NT2/D1 (cell line): ENCODE results near the gene PKD2.
"Not testable (repeated sequence)": the region's sequence is repeated elsewhere in the genome, so short reads cannot be mapped to it uniquely, and the experiment has no call there.

Experiments
- DNase-seq: peaks from one replicate; pipeline ENCODE4 v3.0.0-alpha.2; 2011; ENCODE audit warnings: low read depth, low spot score
- H3K27me3 ChIP-seq: 2 replicates; pipeline ENCODE4 v1.6.0; 2011; ENCODE audit warnings: mild to moderate bottlenecking; ENCODE audit not compliant: insufficient read length, insufficient read depth
- H3K36me3 ChIP-seq: 2 replicates; pipeline ENCODE4 v1.6.1; 2011; ENCODE audit warnings: mild to moderate bottlenecking, low read length, mixed read lengths; ENCODE audit not compliant: insufficient read depth, insufficient read length
- H3K4me1 ChIP-seq: 2 replicates; pipeline ENCODE4 v1.5.1; 2011; ENCODE audit not compliant: insufficient read depth, insufficient read length
- H3K4me3 ChIP-seq: 2 replicates; pipeline ENCODE4 v1.5.1; 2011; ENCODE audit warnings: low read depth; ENCODE audit not compliant: insufficient read length
- H3K9ac ChIP-seq: 2 replicates; pipeline ENCODE4 v1.6.0; 2011; ENCODE audit warnings: low read depth; ENCODE audit not compliant: insufficient read length
- H3K9me3 ChIP-seq: 2 replicates; pipeline ENCODE4 v1.5.1; 2011; ENCODE audit warnings: mild to moderate bottlenecking, low read length; ENCODE audit not compliant: insufficient read depth
- SUZ12 ChIP-seq: IDR thresholded peaks from 2 replicates; pipeline ENCODE4 v1.6.1; 2011; ENCODE audit not compliant: insufficient read length, insufficient read depth; ENCODE audit errors: extremely low read depth
- YY1 ChIP-seq: IDR thresholded peaks from 2 replicates; pipeline ENCODE4 v1.6.1; 2011; ENCODE audit not compliant: insufficient read length, insufficient read depth
- ZNF274 ChIP-seq: IDR thresholded peaks from 2 replicates; pipeline ENCODE4 v1.6.1; 2011; ENCODE audit warnings: mild to moderate bottlenecking, low read depth, low read length

PKD2 gene

DNA sequence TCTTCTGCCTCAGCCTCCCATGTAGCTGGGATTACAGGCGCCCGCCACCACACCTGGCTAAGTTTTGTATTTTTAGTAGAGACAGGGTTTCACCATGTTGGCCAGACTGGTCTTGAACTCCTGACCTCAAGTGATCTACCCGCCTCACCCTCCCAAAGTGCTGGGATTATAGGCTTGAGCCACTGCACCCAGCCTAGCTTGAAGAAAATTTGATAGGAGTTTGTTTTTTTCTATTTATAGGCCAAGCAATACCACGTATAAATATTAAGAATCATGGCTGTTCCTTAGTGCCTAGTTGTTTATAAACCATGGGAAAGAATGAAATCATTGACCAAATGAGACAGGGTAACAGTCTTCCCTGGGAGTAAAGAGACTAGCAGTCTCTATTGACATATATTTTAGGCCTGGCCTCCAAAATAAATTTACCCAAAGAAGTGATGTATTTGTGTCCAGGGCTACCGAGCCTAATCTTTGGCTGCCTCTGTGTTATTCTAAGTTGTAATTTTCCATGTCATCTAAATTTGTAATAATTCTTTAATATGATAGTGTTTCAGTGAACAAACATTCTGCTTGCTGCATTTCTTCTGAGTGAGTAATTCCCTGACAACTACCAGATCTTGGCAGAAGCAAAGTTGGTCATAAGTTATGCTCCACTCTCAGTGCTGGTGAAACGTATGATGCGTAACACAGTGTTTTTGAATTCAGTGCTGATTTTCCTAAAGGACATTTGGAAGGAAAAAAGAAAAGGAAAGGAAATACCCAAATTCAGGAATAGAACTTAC is 10.3 kb downstream of the PKD2 start:
- no peaks in the 10 kb centered on the region for H3K9me3 ChIP-seq
- no peaks in the 10 kb centered on the region for H3K27me3 ChIP-seq
- peaks cover 34% of the 10 kb centered on the region for H3K36me3 ChIP-seq
- no peak overlapping the region for H3K4me3 ChIP-seq
- no peak for DNase-seq
- TF ChIP-seq YY1 (no peak), SUZ12 (no peak), ZNF274 (no peak)
- H3K4me1 ChIP-seq, result peaks cover 3% of the 10 kb centered on the region
- no peak overlapping the region for H3K9ac ChIP-seq

DNA sequence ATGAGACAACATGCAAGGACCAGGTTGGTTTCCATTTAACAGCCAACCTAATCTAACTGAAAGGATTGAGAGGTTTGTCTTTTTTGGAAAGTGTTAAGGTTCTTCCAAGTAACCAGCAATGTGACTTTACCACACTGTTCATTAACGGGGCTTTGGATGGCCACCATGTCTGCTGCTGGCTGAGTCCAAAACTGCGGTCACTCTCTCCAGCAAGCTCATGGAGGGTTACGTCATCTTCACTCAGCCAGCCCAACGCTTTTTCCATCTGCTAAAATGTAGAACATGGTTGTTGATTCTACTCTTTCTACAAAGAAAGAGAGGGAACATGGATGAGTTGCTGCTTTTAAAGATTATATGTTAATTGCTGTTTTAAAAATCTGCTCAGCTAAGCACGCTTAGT is 11.0 kb downstream of the PKD2 start:
- no peak for DNase-seq
- H3K9ac ChIP-seq, result no peak overlapping the region
- H3K36me3 ChIP-seq, result peaks cover 38% of the 10 kb centered on the region
- no peaks in the 10 kb centered on the region for H3K27me3 ChIP-seq
- peaks cover 4% of the 10 kb centered on the region for H3K4me1 ChIP-seq
- no peak overlapping the region for H3K4me3 ChIP-seq
- TF ChIP-seq ZNF274, result no peak
- TF ChIP-seq SUZ12, result no peak
- no peak for TF ChIP-seq YY1
- no peaks in the 10 kb centered on the region for H3K9me3 ChIP-seq

DNA sequence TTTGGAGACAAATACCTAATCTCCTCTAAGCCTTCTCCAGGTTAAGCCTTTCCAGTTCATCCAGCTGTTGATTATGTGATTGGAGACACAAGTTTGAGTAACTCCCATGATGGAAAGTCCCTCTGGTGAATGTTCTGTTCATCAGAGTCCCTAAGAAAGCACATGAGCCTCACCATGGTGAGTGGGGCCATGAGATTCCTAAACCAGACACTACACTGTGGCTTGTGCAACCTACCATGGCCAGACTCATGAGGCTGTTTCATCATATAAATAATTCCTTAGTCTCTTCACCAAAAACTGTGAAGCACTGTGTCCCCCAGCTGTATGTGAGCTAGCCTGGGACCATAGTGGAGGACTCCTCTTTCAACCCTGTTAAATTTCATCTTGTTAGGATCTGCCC is 14.4 kb downstream of the PKD2 start:
- Histone ChIP-seq H3K36me3 (peaks cover 54% of the 10 kb centered on the region), H3K9me3 (peaks cover 15% of the 10 kb centered on the region; the same call in 1 of the 2 replicates), H3K4me3 (no peak overlapping the region), H3K4me1 (peaks cover 2% of the 10 kb centered on the region), H3K9ac (no peak overlapping the region), H3K27me3 (no peaks in the 10 kb centered on the region)
- no peak for TF ChIP-seq YY1
- no peak for TF ChIP-seq ZNF274
- no peak for TF ChIP-seq SUZ12
- DNase-seq, result no peak

DNA sequence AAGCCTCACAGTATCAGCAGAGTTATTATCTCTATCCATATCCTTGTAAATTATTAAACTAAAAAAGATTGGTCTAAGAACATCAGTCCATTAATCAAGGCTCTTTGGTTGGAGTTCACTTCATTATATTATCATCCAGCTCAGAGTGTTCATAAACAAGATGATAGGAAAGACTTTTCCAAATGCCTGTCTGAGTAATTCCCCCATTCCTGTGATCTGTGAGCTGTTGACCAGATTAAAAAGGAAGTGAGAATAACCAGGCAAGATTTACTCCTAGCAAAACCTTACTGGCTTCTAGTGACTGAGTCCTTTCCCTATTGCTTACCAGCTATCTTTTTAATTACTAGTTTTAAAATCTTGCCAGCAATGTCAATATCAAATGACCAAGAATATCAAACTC is 14.9 kb downstream of the PKD2 start:
- no peak for DNase-seq
- peaks cover 19% of the 10 kb centered on the region; the same call in 1 of the 2 replicates for H3K9me3 ChIP-seq
- H3K36me3 ChIP-seq, result peaks cover 58% of the 10 kb centered on the region
- H3K4me3 ChIP-seq, result no peak overlapping the region
- H3K4me1 ChIP-seq, result peaks cover 2% of the 10 kb centered on the region
- H3K9ac ChIP-seq, result no peak overlapping the region
- no peaks in the 10 kb centered on the region for H3K27me3 ChIP-seq
- TF ChIP-seq YY1 (no peak), ZNF274 (no peak), SUZ12 (no peak)

- not testable (repeated sequence) for H3K27me3 ChIP-seq, DNase-seq, H3K4me1 ChIP-seq, H3K9ac ChIP-seq, H3K4me3 ChIP-seq
- peaks cover 19% of the 10 kb centered on the region; the same call in 1 of the 2 replicates for H3K9me3 ChIP-seq
- peaks cover 56% of the 10 kb centered on the region for H3K36me3 ChIP-seq
Measured at GRCh38 chr4:88025868-88026661, 18.6 kb downstream of the PKD2 start.

DNA sequence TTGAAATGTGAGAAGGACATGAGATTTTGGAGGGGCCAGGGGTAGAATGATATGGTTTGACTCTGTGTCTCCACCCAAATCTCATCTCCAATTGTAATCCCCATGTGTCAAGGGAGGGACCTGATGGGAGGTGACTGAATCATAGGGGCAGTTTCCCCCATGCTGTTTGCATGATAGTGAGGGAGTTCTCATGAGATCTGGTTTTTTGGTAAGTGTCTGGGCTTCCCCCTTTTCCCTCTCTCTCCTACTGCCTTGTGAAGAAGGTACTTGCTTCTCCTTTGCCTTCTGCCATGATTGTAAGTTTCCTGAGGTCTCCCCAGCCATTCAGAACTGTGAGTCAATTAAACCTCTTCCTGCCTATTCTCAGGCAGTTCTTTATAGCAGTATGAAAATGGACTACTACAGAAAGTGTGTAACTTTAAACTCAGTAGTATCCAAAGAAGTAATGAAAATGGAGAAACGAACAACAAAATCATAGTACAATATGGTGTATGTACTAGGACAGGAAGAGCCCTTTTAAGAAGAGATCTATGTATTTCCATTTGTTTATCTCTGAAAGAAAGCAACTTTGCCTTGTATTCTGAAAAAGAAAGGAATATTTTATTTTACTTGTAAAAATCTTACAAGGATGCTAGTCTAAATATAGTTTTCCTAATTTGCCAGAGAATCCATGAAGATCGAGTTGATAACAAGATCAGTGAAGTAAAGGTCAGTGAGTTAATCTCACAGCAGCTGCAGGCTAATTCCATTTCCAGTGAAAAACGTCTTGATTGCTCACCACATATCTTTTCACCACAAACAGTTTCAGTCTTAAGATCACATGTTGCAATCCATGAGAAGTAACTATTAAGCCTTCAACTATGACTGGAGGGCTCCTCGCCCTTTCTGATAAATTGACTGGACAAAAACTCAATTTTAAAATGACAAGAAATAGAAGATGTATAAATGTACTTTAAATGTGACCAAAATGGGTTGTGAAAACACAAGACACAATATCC is 20.5 kb downstream of the PKD2 start:
- DNase-seq, result no peak
- Histone ChIP-seq H3K4me3 (no peak overlapping the region), H3K4me1 (peaks cover 2% of the 10 kb centered on the region), H3K9me3 (peaks cover 19% of the 10 kb centered on the region; the same call in 1 of the 2 replicates), H3K36me3 (peaks cover 44% of the 10 kb centered on the region), H3K27me3 (no peaks in the 10 kb centered on the region), H3K9ac (no peak overlapping the region)
- TF ChIP-seq YY1 (no peak), ZNF274 (no peak), SUZ12 (no peak)
